ENCODE data around the gene HYAL3. TPM values are rescaled to one million over a fixed set of nuclear protein-coding genes. Genes with fewer than 3 reads are reported as not detected.
"Not testable (repeated sequence)": the region's sequence is repeated elsewhere in the genome, so short reads cannot be mapped to it uniquely, and the experiment has no call there.

Gene HYAL3
- total and polyA plus RNA-seq, 7 donors, result 0.60 to 8.3 (median 3.3) TPM

- no peak overlapping the region for H3K4me3 ChIP-seq
- no peaks in the 10 kb centered on the region for H3K9me3 ChIP-seq
- WGBS, 2 donors, result 82 to 85% methylated on average over 11 of the region's 11 CpGs
- H3K4me1 ChIP-seq, result peaks cover 0 to 56% (median 52%) of the 10 kb centered on the region in 4 donors
- intact Hi-C loops (cut with DNase I), result no loop called here
- H3K27me3 ChIP-seq, result no peaks in the 10 kb centered on the region
- no peak for DNase-seq
- H3K36me3 ChIP-seq, result peaks cover 0 to 45% (median 6%) of the 10 kb centered on the region in 4 donors
- peak overlapping the region in 2 of 4 donors; percentile 31 to 45 for H3K27ac ChIP-seq
- no peak for TF ChIP-seq EP300 (IDR thresholded peaks at IDR 0.05)
- TF ChIP-seq POLR2A (IDR thresholded peaks at IDR 0.05), result no peak
- TF ChIP-seq CTCF (IDR thresholded peaks at IDR 0.05), result no peak
- no peak for TF ChIP-seq POLR2AphosphoS5 (IDR thresholded peaks at IDR 0.05)
These were observed 19.0 kb upstream of the HYAL3 start for GRCh38 chr3:50318163-50318562.

GRCh38 chr3:50317300-50317699 is 18.1 kb upstream of the HYAL3 start:
- 30 to 64% methylated on average over 6 of the region's 6 CpGs for WGBS, 2 donors
- Histone ChIP-seq H3K4me1 (peaks cover 0 to 48% (median 45%) of the 10 kb centered on the region in 4 donors), H3K4me3 (no peak overlapping the region), H3K9me3 (no peaks in the 10 kb centered on the region), H3K27ac (peak overlapping the region; percentile 6 to 45 (median 22)), H3K36me3 (peaks cover 0 to 45% (median 6%) of the 10 kb centered on the region in 4 donors), H3K27me3 (no peaks in the 10 kb centered on the region)
- DNase-seq, result no peak
- intact Hi-C loops (cut with DNase I), result no loop called here
- TF ChIP-seq EP300 (IDR thresholded peaks at IDR 0.05), result no peak
- TF ChIP-seq POLR2AphosphoS5 (IDR thresholded peaks at IDR 0.05), result no peak

- H3K4me3 ChIP-seq, result no peak overlapping the region
- WGBS, 2 donors, result 12 to 47% methylated on average over 9 of the region's 9 CpGs
- peaks cover 0 to 43% (median 40%) of the 10 kb centered on the region in 4 donors for H3K4me1 ChIP-seq
- peak overlapping the region; percentile 6 to 45 (median 22) for H3K27ac ChIP-seq
- H3K9me3 ChIP-seq, result no peaks in the 10 kb centered on the region
- H3K27me3 ChIP-seq, result no peaks in the 10 kb centered on the region
- no peak for DNase-seq
- peaks cover 0 to 45% (median 6%) of the 10 kb centered on the region in 4 donors for H3K36me3 ChIP-seq
- intact Hi-C loops (cut with DNase I), result no loop called here
- TF ChIP-seq CTCF (IDR thresholded peaks at IDR 0.05) (no peak), EP300 (IDR thresholded peaks at IDR 0.05) (no peak), POLR2A (IDR thresholded peaks at IDR 0.05) (no peak), POLR2AphosphoS5 (IDR thresholded peaks at IDR 0.05) (no peak)
These were observed 17.5 kb upstream of the HYAL3 start for GRCh38 chr3:50316657-50317242.

GRCh38 chr3:50314816-50315215 is 15.6 kb upstream of the HYAL3 start:
- intact Hi-C loops (cut with DNase I), result no loop called here
- WGBS, 2 donors, result 95 to 96% methylated on average over 4 of the region's 4 CpGs
- no peak overlapping the region for H3K4me3 ChIP-seq
- no peak for TF ChIP-seq CTCF (IDR thresholded peaks at IDR 0.05)
- no peak for TF ChIP-seq EP300 (IDR thresholded peaks at IDR 0.05)
- TF ChIP-seq POLR2AphosphoS5 (IDR thresholded peaks at IDR 0.05), result no peak
- no peak for TF ChIP-seq POLR2A (IDR thresholded peaks at IDR 0.05)
- no peak overlapping the region for H3K27ac ChIP-seq
- no peak for DNase-seq
- H3K4me1 ChIP-seq, result peaks cover 0 to 33% (median 29%) of the 10 kb centered on the region in 4 donors
- H3K27me3 ChIP-seq, result no peaks in the 10 kb centered on the region
- peaks cover 0 to 44% (median 6%) of the 10 kb centered on the region in 4 donors for H3K36me3 ChIP-seq
- H3K9me3 ChIP-seq, result no peaks in the 10 kb centered on the region

- peaks cover 0 to 28% (median 24%) of the 10 kb centered on the region in 4 donors for H3K4me1 ChIP-seq
- H3K4me3 ChIP-seq, result no peak overlapping the region
- no peak for TF ChIP-seq EP300 (IDR thresholded peaks at IDR 0.05)
- no peak for TF ChIP-seq POLR2AphosphoS5 (IDR thresholded peaks at IDR 0.05)
- no peak for TF ChIP-seq CTCF (IDR thresholded peaks at IDR 0.05)
- TF ChIP-seq POLR2A (IDR thresholded peaks at IDR 0.05), result no peak
- H3K9me3 ChIP-seq, result no peaks in the 10 kb centered on the region
- intact Hi-C loops (cut with DNase I), result no loop called here
- peaks cover 0 to 39% (median 6%) of the 10 kb centered on the region in 4 donors for H3K36me3 ChIP-seq
- no peaks in the 10 kb centered on the region for H3K27me3 ChIP-seq
- H3K27ac ChIP-seq, result no peak overlapping the region
- DNase-seq, result no peak
- 84 to 89% methylated on average over 3 of the region's 3 CpGs for WGBS, 2 donors
These were observed 15.1 kb upstream of the HYAL3 start for GRCh38 chr3:50314342-50314741.

- H3K27me3 ChIP-seq; intact Hi-C loops (cut with DNase I); H3K9me3 ChIP-seq; DNase-seq; H3K27ac ChIP-seq; H3K4me1 ChIP-seq; H3K4me3 ChIP-seq: not testable (repeated sequence)
- 92 to 93% methylated on average over 32 of the region's 32 CpGs for WGBS, 2 donors
- H3K36me3 ChIP-seq, result peaks cover 0 to 17% (median 2%) of the 10 kb centered on the region in 4 donors
These were observed 12.8 kb upstream of the HYAL3 start for GRCh38 chr3:50312041-50312440.

Measured in sigmoid colon (tissue), 7 donors.